Kidney tubule cell (primary cell): ENCODE results near the gene MAVS.

ENCODE experiments used
- DNase-seq: peaks from one replicate; pipeline ENCODE4 v3.0.0-alpha.2; 2018; ENCODE audit warnings: low spot score

The MAVS gene

DNA sequence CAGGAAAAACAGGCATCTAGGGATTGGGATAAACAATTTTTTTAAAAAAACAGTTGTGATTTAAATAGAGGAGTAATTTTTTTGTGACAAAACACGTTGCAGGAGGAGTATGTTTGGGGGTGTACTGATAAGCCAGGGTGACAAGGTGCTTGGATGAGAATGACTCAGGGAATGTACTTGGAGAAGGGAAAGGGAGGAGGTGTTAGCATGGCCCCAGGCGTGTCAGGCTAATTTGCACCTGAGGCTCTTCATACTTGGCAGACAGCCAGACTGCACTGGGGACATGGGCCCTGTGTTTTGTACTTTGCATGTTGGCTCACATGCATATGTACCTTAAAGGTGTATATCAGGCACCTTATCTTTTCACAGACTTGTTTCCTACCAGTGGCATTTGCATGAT is 65.3 kb downstream of the MAVS start:
- peak; percentile 49 for DNase-seq

DNA sequence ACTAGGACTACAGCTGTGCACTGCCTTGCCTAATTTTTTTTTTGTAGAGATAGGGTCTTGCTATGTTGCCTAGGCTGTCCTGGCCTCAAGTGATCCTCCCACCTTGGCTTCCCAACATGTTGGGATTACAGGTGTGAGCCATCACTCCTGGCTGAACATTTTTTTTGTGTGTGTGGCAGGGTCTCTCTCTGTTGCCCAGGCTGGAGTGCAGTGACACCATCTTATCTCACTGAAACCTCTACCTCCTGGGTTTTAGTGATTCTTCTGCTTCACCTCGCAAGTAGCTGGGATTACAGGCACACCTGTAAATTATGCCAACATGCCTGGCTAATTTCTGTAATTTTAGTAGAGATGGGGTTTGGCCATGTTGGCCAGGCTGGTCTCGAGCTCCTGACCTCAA is 67.8 kb downstream of the MAVS start:
- no peak for DNase-seq

DNA sequence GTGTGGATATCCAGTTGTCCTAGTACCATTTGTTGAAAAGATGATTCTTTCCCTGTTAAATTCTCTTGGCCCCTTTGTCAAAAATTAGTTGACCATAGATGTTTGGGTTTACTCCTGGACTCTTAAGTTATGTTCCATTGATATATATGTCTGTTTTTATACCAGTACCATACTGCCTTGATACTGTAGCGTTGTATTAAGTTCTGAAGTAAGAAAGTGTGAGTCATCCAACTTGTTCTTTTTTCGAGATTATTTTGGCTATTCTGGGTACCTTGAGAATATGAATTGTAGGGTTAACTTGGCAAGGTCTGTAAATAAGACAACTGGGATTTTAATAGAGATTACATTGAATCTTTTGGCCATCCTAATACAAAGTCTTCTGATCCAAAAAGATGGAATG is 69.1 kb downstream of the MAVS start:
- DNase-seq, result no peak

GRCh38 chr20:3916364-3916763 is 69.7 kb downstream of the MAVS start:
- DNase-seq, result no peak

GRCh38 chr20:3919352-3919751 is 72.7 kb downstream of the MAVS start:
- DNase-seq, result no peak

GRCh38 chr20:3922223-3922982 is 75.8 kb downstream of the MAVS start:
- no peak for DNase-seq

- DNase-seq, result no peak
Observed at GRCh38 chr20:3922983-3923339, 76.3 kb downstream of the MAVS start.

DNA sequence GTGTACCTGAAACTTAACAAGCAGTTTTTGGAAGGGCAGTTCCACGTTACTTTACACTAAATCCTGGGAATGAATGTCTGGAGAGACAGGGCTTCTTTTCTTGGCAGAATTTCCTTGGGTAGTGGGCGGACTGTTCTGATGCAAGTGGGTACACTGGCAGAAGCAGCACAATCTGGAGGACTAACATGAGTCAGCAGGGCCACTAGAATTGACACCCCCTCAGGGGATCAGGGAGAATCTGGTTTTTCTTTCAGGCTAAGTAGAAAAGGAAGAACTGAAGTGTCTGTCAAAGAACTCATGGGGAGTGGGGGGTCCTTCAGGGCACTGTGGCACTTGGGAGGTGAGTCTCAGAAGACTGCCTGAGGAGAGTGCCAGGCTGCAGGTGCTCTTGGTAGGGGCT is 77.2 kb downstream of the MAVS start:
- no peak for DNase-seq

GRCh38 chr20:3924304-3925112 is 77.9 kb downstream of the MAVS start:
- DNase-seq, result no peak

- no peak for DNase-seq
Observed at GRCh38 chr20:3925113-3925695, 78.6 kb downstream of the MAVS start.
